GM12874 (cell line): ENCODE data around the gene ZFYVE28.

ENCODE experiments used
- TF ChIP-seq, protein P1 (sequence below): IDR thresholded peaks from 2 replicates; pipeline ENCODE4 v1.5.1; 2011; ENCODE audit warnings: low read depth, mild to moderate bottlenecking, control low read depth, low read length, moderate library complexity; ENCODE audit not compliant: insufficient read depth

ZFYVE28 gene

DNA sequence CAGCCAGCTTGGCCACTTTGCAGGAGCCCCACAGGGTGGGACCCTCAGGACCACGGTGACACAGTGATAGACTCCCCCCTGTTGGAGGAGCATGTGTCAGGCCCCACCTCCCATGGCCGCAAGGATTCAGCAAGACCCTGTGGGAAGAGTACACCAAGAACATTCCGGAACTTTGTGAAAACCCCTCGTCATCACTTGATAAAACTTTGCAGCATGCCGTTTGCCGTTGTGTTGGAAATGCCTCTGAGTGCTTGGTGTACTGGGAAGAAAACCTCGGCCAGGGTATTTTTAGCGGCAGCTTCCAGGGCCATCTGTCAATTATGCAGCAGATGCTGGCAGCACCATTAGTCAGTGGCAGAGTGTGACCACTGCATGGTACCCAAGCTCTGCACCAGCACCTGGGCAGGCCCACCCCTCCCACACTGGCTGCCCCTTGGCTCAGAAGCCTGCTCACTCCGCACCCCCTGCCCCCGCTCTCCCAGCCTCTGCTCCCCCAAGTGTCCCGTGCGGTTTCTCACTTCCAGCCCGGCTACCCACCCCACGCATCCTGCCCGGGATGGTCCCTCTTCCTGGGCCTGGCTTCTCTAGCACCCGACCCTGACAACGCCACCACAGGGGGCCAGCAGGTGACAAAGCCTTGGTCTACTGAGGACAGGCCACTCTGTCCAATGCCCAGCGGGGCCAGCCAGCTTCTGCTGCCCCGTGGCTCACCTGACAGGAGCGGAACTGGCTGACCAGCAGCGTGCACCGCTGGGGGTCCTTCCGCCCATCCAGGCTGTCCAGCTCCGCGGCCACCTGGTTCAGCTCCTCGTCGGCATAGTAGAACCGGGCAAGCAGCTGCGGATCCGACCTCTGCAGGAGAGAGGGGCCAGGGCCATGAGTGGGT lies 65.0 kb downstream of the ZFYVE28 start:
- TF ChIP-seq, protein P1, sequence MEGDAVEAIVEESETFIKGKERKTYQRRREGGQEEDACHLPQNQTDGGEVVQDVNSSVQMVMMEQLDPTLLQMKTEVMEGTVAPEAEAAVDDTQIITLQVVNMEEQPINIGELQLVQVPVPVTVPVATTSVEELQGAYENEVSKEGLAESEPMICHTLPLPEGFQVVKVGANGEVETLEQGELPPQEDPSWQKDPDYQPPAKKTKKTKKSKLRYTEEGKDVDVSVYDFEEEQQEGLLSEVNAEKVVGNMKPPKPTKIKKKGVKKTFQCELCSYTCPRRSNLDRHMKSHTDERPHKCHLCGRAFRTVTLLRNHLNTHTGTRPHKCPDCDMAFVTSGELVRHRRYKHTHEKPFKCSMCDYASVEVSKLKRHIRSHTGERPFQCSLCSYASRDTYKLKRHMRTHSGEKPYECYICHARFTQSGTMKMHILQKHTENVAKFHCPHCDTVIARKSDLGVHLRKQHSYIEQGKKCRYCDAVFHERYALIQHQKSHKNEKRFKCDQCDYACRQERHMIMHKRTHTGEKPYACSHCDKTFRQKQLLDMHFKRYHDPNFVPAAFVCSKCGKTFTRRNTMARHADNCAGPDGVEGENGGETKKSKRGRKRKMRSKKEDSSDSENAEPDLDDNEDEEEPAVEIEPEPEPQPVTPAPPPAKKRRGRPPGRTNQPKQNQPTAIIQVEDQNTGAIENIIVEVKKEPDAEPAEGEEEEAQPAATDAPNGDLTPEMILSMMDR: no peak

DNA sequence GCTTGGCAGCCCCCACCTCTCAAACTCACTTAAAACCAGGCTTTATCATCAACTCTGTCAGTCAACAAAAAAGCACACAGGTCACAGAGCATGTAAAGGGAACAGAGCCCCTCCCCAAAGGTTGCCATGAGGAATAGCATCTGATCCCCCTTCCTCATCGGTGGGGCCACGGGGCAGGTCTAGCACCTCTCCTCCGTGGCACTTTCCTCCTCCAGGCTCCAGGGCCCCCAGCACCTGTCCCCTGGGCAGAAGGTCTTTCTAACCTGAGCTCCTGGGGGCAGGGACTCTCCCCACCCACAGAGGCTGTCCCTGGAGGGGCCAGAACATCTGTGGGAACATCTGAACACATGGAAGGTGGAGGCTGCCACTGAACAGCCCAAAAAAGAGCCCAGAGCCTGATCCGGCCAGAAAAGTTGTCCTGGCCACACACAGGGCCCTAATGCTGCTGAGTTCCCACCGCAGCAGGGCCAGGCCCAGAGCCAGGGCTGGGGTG lies 65.7 kb downstream of the ZFYVE28 start:
- TF ChIP-seq, protein P1: no peak

GRCh38 chr4:2352171-2352570 lies 66.3 kb downstream of the ZFYVE28 start:
- TF ChIP-seq, protein P1: no peak

GRCh38 chr4:2350982-2351381 lies 67.5 kb downstream of the ZFYVE28 start:
- TF ChIP-seq, protein P1: no peak

GRCh38 chr4:2348786-2349185 lies 69.7 kb downstream of the ZFYVE28 start:
- TF ChIP-seq, protein P1: no peak

DNA sequence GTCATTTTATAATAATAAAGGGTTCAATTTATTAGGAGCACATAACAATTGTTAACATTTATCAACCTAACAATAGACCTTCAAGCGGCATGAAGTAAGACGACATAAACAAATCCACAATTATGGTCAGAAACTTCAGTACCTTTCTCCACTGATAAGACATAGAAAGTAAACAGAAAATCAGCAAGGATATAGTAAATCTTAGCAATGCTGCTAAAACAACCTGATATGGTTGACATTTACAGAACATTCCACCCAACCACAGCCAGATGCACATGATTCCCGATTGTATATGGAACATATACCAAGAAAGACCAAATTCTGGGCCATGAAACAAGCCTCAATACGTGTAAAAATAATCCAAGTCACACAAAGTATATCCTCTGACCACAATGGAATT lies 71.3 kb downstream of the ZFYVE28 start:
- TF ChIP-seq, protein P1: no peak

- TF ChIP-seq, protein P1: no peak
These were observed 75.0 kb downstream of the ZFYVE28 start for GRCh38 chr4:2343476-2343875.
